Loucy (cell line): ENCODE measurements around the gene PARP14.
A peak's percentile ranks its signal among the peaks of the same experiment; 100 is the strongest.

Source experiments
- H2AFZ ChIP-seq: fragments of 200-600 bp; sonication (generic); 2 replicates; pipeline ENCODE4 v1.6.0; 2016; ENCODE audit warnings: antibody characterized with exemption, mild to moderate bottlenecking, low read length, moderate library complexity
- H3F3A ChIP-seq: fragments of 200-600 bp; 2 replicates; pipeline ENCODE4 v1.6.0; 2016; ENCODE audit warnings: antibody characterized with exemption, low read depth, mild to moderate bottlenecking
- H3K27me3 ChIP-seq: fragments of 200-600 bp; sonication (generic); 2 replicates; pipeline ENCODE4 v1.6.1; 2014; ENCODE audit warnings: low read length, mild to moderate bottlenecking; ENCODE audit not compliant: insufficient read depth, poor library complexity, severe bottlenecking
- H3K36me3 ChIP-seq: fragments of 200-600 bp; sonication (generic); 2 replicates; pipeline ENCODE4 v1.6.1; 2016; ENCODE audit warnings: low read length; ENCODE audit not compliant: insufficient read depth
- H3K4me1 ChIP-seq: fragments of 200-600 bp; sonication (generic); 2 replicates; pipeline ENCODE4 v1.5.1; 2014; ENCODE audit warnings: low read length, mild to moderate bottlenecking; ENCODE audit not compliant: insufficient read depth, poor library complexity, severe bottlenecking
- H3K4me2 ChIP-seq: fragments of 200-600 bp; sonication (generic); 2 replicates; pipeline ENCODE4 v1.6.0; 2014; ENCODE audit warnings: antibody characterized with exemption, low read length, low read depth, mild to moderate bottlenecking; ENCODE audit not compliant: poor library complexity, severe bottlenecking
- H3K4me3 ChIP-seq: fragments of 200-600 bp; sonication (generic); 2 replicates; pipeline ENCODE4 v1.5.1; 2014; ENCODE audit warnings: low read length, mild to moderate bottlenecking, mixed read lengths; ENCODE audit not compliant: poor library complexity, severe bottlenecking
- H3K79me2 ChIP-seq: fragments of 200-600 bp; sonication (generic); 2 replicates; pipeline ENCODE4 v1.6.1; 2014; ENCODE audit warnings: low read length; ENCODE audit not compliant: insufficient read depth
- H3K9ac ChIP-seq: fragments of 200-600 bp; sonication (generic); 2 replicates; pipeline ENCODE4 v1.6.0; 2014; ENCODE audit warnings: mild to moderate bottlenecking, low read depth, low read length, moderate library complexity; ENCODE audit not compliant: poor library complexity, severe bottlenecking
- H3K9me2 ChIP-seq: fragments of 200-600 bp; sonication (generic); replicated peaks from 2 replicates; pipeline ENCODE4 v1.6.1; 2016; ENCODE audit warnings: low read depth, low read length, mixed read lengths
- H3K9me3 ChIP-seq: fragments of 200-600 bp; sonication (generic); 2 replicates; pipeline ENCODE4 v1.6.1; 2014; ENCODE audit warnings: mild to moderate bottlenecking, antibody characterized with exemption, low read length, low read depth; ENCODE audit not compliant: insufficient read depth
- H4K20me1 ChIP-seq: fragments of 200-600 bp; sonication (generic); 2 replicates; pipeline ENCODE4 v1.6.0; 2014; ENCODE audit warnings: antibody characterized with exemption, low read length, mild to moderate bottlenecking; ENCODE audit not compliant: insufficient read depth, poor library complexity, severe bottlenecking
- CTCF ChIP-seq: fragments of 200-600 bp; sonication (generic); conservative IDR thresholded peaks from 2 replicates; pipeline ENCODE4 v1.5.1; 2014; ENCODE audit warnings: mild to moderate bottlenecking, antibody characterized with exemption, low read length
- EZH2phosphoT487 ChIP-seq: fragments of 200-600 bp; IDR thresholded peaks from 2 replicates; pipeline ENCODE4 v1.6.1; 2018; ENCODE audit warnings: antibody characterized with exemption, mild to moderate bottlenecking, moderate library complexity, borderline replicate concordance

Gene PARP14

GRCh38 chr3:122677216-122677615 lies 3.4 kb upstream of the PARP14 start:
- Histone ChIP-seq H3K9me2 (no peaks in the 10 kb centered on the region), H3F3A (no peaks in the 10 kb centered on the region), H3K36me3 (no peaks in the 10 kb centered on the region), H3K9me3 (no peaks in the 10 kb centered on the region), H4K20me1 (no peaks in the 10 kb centered on the region), H3K9ac (no peak overlapping the region), H2AFZ (no peak overlapping the region), H3K4me1 (peaks cover 27% of the 10 kb centered on the region), H3K4me3 (no peak overlapping the region), H3K4me2 (no peak overlapping the region), H3K27me3 (no peaks in the 10 kb centered on the region), H3K79me2 (peaks cover 11% of the 10 kb centered on the region)
- no peak for TF ChIP-seq EZH2phosphoT487
- no peak for TF ChIP-seq CTCF

DNA sequence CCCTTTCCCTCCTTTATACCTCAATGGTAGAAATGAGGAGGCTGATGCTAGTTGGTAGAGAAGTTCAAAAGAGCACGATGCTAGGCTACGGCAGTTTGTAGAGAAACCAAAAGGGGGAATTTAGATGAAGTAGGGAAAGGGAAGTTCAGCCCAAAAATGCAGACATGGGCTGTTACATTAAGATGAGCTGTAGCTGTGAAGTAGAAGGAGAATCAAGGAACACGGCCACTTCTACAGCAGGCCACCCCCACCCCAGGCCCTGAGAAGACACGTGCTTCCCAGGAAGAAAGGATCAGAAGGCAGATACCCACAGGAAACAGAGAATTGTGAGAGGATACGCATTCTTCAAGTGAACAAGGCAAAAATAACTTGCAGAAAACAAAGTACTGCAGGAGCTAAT lies 2.1 kb upstream of the PARP14 start:
- Histone ChIP-seq H3K4me1 (peaks cover 39% of the 10 kb centered on the region), H3K4me3 (no peak overlapping the region), H3K9me3 (no peaks in the 10 kb centered on the region), H2AFZ (peak overlapping the region; percentile 86), H3K27me3 (no peaks in the 10 kb centered on the region), H3F3A (no peaks in the 10 kb centered on the region), H3K79me2 (peaks cover 24% of the 10 kb centered on the region), H4K20me1 (no peaks in the 10 kb centered on the region), H3K4me2 (peak overlapping the region; percentile 88), H3K9ac (peak overlapping the region; percentile 26), H3K36me3 (no peaks in the 10 kb centered on the region), H3K9me2 (no peaks in the 10 kb centered on the region)
- TF ChIP-seq CTCF (no peak; the same call in 1 of the 2 replicates), EZH2phosphoT487 (no peak)

DNA sequence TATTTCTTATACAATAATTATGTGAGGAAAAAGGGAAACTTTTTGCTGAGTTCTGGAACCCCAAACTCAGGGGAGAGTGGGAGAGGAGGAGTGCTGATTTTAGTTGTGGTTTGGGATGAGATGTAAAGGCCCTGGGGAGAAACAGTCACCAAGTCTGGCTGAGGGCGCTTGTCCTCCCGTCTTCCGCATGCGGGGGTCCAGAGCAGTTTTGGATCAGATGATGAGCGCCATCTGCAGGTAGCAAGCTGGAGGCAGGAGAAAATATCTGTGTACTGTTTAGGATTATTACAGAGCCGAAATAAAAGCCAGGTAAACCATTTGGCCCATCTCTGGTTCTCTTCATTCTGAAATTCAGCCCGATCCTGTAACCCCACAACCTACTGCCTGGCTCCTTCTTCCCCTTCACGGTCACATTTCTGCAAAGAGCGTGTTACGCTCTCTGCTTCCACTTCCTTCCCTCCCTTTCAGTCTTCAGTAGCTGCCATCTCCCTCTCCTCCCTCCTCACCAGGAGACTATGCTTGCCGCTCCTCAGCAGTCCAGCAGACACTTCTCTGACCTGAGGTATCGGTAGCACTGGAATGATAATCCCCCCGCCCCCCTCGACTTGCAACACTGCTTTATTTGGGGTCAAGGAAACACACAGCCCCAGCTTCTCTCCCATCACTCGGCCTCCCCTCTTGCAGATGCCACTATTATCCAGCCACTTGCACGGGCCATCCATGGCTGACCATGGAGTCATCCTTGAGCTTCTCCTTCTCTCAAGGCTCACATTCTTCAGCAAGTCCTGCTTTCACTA lies 1.4 kb upstream of the PARP14 start:
- Histone ChIP-seq H3K4me1 (peaks cover 45% of the 10 kb centered on the region), H3K9ac (peak overlapping the region; percentile 95), H4K20me1 (no peaks in the 10 kb centered on the region), H3K4me3 (peak overlapping the region; percentile 98), H3K9me2 (no peaks in the 10 kb centered on the region), H3K36me3 (no peaks in the 10 kb centered on the region), H2AFZ (peak overlapping the region; percentile 86), H3K27me3 (no peaks in the 10 kb centered on the region), H3F3A (no peaks in the 10 kb centered on the region), H3K79me2 (peaks cover 28% of the 10 kb centered on the region), H3K4me2 (peak overlapping the region; percentile 88), H3K9me3 (no peaks in the 10 kb centered on the region)
- no peak for TF ChIP-seq EZH2phosphoT487
- TF ChIP-seq CTCF, result peak; percentile 81
